ENCODE data around the gene NBPF1. TPM values are rescaled to one million over a fixed set of nuclear protein-coding genes. Genes with fewer than 3 reads are reported as not detected.
"Not testable (repeated sequence)": the region's sequence is repeated elsewhere in the genome, so short reads cannot be mapped to it uniquely, and the experiment has no call there.

The NBPF1 gene
- total RNA-seq, 1 donor from 2014 or later: 41.8 TPM

DNA sequence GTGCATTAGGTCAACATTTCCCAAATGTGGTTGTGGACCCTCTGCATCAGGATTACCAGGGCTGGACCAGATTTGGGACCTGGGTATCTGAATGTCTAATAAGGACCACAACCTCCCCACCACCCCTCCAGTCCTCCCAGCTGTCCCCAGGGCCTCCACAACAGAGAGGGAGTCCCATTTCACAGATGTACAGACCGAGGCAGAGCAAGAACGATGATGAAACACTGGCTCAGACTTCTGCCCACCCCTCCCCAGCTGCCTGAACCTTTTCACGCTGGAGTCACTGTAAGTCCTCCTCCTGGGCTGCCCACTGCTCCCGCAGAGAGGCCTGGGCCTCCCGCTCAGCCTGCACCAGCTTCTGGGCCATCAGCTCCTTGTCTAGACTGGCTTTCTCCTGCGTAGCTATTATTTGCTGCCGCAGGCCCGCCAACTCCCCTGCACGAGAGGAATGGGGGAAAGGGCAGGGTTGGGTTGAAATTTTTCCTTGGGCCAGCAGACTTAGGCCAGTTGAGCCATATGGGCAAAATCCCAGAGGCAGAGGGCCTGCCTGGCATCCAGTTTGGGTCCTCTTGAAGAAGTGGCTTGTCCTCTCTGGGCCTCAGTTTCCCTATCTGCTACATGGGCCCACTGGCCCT lies 8.4 kb upstream of the NBPF1 start:
- DNase-seq (ENCODE audit: low read depth): not testable (repeated sequence)

DNA sequence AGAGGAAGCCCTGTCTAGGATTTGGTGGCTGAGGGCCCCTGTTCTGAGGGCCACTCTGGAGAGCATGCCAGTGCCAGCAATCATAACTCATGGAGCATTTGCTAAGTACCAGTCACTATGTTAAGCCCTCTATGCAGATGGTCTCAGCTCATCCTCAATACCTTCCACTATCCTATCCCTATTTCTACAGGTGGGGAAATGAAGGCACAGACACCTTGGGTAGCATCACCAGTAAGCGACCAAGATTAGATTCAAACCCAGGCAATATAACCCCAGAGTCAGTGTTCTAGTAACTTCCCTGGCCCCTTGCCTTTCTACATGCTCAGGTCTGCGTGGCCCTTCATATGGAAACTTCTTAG lies 7.9 kb upstream of the NBPF1 start:
- no peak for DNase-seq (ENCODE audit: low read depth)

DNA sequence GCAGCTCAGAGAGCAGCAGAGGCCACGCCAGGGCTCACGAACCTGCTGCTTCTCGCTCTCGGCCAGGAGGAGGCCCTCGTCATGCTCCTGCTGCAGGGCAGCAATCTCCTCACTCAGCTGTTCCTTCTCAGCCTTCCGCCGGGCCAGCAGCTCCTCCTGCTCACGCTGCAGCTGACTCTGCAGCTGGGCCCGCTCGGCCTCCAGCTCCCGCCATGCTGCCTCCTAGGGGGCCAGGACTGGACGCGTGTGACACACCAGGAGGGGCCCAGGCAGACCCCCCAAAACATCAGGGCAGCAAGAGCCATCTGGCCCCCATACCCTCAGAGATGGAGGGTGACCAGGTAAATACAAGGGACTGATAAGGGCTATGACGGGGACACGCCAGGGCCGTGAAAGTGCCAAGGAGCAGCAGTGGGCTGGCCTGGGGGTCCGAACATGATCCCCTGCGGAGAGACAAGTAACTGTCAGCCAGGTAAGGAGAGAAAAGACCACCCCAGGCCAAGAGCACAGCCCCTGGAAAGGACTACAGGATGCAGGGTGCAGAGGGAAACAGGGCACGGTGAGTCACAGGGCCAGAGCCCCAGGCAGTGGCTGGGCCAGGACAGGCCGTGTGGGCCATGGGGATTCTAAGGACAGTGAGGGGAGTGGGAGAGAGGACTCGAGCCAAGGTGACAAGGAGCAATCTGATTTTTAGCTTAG lies 6.6 kb upstream of the NBPF1 start:
- DNase-seq (ENCODE audit: low read depth): not testable (repeated sequence)

DNA sequence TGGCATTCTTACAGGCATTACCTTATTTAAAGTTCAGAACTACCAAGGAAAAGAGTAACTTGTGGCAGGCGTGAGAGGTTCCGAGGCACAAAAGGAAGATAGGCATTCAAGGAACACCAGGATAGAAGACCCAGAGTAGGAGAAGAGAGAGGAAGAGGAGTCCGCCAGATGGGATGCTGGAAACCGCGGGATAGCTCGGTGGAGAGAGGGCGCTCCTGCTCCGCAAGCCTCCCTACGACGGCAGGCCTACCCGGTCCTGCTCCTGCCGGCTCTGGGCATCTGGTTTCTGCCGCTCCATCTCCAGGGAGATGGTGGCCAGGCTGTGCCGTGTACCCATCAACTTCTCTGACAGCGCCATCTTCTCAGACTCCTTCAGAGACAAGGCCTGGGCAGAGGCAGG lies 5.4 kb upstream of the NBPF1 start:
- DNase-seq (ENCODE audit: low read depth): no peak

DNA sequence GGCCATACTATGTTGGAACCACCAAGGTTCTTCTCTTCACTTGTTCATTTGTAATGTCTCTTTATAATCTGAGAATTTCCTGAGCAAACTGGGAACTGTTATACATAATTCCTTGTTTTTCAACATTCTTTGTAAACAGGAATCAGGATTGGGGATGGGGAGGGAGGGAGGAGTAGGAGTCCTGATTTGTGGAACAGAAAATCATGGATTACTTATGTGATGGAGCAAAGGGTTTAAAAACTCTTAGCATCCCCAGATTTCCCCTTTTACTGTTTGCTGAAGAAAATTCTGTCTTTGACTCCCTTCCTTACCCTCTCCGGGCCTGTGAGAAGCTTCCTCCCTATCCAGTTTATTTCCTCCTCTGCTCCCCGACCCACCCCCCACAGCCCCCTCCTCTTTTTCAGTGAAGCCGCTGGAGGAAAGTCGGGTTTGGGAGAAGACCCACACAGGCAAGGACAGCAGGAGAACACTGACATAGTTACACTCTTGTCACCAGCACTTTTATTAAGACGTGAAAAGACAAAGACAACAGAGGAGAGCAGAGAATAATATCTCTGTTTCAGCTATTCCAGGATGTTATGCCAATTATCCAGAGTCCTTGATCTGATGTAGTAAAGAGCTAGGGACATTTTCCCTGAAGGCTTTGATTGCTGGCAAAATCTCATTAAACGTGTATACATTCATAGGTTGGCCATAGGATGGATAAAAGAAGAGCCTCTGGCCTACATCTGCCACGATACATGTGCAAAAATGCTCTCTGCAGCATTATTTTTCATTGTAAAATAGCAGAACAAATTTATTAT lies 4.6 kb upstream of the NBPF1 start:
- no peak for DNase-seq (ENCODE audit: low read depth)

DNA sequence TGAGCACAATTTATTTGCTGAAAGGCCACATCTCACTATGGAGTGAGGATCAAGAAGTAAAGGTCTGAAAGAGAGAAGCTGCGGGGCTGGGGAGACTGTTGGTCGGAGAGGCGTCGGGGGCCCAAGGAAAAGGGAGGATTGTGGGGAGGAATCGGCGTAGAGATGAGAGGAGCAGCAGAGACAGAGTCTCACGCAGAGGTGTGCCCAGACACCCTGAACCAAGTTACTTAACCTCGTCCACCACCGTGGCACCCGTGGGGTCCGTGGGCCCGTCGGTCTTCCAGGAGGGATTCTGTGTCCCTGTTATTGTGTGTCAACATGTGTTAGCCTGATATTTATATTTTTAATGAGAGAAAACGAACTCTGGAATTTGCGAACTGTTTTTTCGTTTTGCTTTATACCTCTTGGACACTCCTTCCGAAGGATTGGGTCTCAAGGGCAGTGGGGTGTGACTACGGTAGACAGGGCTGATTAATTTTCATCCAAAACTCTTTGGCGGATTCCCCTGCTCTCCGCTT lies 3.8 kb upstream of the NBPF1 start:
- no peak for DNase-seq (ENCODE audit: low read depth)

DNA sequence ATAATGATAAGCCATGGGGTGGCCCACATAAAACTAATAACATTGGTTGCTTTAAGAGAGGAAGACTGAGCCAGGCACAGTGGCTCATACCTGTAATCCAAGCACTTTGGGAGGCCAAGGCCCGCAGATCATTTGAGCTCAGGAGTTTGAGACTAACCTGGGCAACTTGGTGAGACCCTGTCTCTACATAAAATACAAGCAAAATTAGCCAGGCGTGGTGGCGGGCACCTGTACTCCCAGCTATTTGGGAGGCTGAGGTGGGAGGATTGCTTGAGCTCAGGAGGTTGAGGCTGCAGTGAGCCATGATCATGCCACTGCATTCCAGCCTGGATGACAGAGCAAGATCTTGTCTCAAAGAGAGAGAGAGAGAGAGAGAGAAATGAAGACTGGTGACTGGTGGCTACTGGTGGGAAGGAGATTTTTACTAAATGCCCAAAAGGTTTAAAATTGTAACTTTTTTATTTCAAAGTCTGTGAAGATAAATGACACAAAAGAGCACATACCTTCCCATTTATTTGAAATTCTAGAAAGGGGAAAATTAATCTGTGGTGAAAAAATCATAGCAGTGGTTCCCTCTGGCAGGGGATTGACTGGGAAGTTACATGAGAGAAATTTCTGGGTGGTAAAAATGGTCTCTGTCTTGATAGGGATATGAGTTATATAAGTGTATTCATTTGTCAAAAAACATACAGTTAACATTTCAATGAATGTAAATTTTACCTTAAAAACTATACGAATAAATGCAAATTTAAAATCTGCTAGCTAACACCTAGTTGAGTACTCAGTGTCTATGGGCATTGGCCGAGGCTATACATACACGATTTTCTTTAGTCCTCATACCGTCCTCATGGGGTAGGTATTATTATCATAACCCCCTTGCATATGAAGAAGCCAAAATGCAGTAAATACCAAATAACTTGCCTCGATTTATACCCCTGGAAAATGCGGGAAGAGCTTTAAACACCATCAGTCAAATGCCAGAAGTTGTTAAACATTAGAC lies 2.2 kb upstream of the NBPF1 start:
- no peak for DNase-seq (ENCODE audit: low read depth)

DNA sequence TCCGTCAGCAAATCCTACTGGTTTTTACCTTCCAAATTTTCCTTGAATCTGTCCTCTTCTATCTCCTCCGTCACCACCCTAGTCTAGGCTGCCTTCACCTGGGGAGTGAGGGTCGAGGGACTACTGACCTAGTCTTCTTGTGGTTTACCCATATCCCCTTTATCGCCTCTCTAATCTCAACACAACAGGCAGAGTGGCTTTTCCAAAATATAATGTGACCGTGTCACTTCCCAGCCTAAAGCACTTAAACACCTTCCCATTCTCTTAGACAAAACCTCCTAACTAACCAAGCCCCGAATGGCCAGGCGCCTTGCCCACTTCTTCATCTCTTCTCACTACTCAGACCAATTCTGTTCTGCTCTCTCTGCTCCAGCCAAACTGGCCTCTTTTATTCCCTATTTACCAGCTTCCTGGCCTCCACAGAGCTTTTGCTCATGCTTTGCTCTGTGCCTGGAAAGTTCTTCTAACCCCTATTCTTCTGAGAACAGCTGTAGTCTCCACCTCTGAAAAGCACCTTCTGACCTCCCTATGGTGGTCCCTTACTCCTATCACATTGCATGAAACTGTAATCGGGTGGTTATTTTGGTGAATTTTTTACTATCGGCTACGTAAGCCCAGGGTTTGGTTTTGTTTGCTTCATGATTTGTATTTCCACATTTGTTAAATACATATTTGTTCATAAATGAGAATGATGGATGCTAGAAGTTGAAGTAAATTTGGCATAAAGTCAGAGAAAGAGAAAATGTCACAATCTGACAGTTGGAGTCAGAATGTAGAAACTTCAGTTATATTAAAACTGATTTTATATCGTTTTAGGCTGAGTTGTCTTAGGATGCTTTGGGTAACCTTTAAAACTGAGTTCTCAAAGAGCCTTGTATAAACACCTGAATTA lies 1.2 kb upstream of the NBPF1 start:
- no peak for DNase-seq (ENCODE audit: low read depth)

DNA sequence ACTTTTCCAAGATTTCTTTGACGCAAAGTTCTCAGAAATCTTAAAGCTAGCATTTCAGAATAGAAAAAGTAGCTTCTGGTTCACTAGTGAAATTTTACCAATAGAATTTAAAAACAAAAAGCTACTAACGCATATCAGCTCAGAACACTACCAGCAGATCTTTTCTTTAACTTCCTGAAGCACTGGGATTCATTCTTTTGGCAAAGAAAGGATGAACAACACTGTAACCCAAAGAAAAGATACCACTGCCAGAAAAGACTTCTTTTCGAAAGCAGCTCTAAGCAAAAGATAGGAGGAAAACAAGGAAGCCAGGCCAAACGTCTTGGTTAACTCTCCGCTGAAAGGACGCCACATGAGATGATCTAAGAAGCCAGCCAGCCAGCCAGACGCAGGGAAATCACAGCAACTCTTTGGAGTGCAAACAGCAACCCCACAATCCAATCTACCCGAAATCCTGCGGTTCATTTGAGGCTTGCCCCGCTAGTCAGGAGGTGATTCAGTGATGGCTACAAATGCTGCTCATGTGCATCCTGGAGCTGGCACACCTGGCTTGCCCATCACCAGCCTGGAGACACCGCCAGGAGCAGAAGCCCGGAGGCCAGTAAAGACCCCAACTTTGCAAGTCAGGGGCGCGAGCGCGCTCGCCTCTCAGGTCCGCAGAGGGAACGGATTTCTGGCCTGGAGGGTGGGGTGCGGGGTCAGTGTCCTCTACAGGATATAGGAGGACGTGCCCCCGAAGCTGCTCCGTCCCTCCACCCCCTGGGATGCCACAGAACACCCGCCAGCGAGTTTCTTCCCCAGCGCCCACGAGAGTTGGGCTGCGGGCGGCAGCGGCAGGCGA lies 812 bp downstream of the NBPF1 start:
- peak; percentile 73 for DNase-seq (ENCODE audit: low read depth)

DNA sequence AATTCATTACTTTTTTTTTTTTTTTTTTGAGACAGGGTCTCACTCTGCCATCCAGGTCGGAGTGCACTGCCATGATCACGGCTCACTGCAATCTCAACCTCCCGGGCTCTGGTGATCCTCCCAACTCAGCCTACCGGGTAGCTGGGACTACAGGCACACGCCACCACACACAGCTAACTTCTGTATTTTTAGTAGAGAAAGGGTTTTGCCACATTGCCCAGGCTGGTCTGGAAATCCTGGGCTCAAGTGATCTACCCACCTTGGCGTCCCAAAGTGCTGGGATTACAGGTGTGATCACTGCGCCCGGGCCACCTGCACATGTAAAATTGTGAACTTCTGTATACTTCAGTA lies 1.4 kb downstream of the NBPF1 start:
- not testable (repeated sequence) for DNase-seq (ENCODE audit: low read depth)

DNA sequence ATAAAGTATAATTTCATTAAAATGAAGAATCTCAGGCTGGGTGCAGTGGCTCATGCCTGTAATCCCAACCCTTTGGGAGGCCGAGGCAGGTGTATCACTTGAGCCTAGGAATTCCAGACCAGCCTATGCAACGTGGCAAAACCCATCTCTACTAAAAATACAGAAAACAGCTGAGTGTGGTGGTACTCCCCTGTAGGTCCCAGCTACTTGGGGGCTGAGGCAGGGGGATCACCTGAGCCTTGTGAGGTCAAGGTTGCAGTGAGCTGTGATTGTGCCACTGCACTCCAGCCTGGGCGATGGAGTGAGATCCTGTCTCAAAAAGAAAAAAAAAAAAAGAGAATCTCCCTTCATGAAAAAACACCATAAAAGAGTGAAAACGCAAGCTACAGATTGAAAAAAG lies 2.2 kb downstream of the NBPF1 start:
- not testable (repeated sequence) for DNase-seq (ENCODE audit: low read depth)

DNA sequence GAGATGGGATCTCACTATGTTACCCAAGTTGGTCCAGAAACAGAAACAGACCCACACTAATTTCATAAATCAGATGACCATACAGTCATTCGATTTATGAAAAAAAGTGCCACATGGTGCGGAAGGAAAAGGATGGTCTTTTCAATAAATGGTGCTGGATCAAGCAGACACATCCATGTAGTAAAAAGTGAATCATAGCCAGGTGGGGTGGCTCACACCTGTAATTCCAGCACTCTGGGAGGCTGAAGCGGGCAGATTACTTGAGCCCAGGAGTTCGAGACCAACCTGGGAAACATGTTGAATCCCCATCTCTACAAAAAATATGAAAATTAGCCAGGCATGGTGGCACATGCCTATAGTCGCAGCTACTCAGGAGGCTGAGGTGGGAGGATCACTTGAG lies 2.8 kb downstream of the NBPF1 start:
- not testable (repeated sequence) for DNase-seq (ENCODE audit: low read depth)

DNA sequence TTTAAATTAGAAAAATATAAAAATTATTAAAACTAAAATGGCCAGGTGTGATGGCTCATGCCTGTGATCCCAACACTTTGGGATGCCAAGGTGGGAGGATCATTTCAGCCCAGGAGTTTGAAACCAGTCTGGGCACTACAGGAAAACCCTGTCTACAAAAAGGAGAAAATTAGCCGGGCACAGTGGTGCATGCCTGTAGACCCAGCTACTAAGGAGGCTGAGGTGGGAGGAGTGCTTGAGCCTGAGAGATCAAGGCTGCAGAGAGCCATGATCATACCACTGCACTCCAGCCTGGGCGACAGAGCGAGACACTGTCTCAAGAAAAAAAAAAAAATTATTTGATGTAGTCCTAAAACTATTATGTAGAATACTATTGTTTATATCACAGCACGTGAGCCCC lies 3.6 kb downstream of the NBPF1 start:
- DNase-seq (ENCODE audit: low read depth): not testable (repeated sequence)

DNA sequence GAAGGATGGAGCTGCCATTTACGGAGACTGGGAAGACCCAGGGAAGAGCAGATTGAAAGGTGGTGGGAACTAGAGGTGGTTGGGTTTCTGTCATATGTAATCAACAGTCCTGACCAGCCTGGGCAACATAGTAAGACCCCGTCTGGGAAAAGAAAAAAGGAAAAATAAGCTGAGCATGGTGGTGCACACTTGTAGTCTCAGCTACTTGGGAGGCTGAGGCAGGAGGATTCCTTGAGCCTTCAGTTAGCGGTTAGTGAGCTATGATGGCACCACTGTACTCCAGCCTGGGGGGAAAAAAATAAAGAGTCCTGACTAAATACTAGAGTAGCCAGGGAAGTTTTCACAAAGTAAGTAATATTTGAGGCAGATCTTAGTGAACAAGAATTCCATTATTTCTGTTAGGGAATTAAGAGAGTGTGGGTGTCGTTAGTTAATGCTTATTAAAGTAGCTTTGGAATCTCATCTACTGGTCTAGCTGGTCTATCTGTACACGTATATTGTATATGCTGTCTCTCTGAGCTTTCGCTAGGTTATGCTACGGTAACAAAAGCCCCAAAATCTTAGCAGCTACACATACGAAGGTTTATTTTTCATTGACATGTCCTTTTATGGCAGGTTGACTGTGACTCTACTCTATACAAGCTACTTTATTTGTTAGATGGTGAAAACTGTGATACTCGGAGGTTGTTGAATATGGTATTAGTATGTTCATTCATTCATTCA lies 4.4 kb downstream of the NBPF1 start:
- no peak for DNase-seq (ENCODE audit: low read depth)

DNA sequence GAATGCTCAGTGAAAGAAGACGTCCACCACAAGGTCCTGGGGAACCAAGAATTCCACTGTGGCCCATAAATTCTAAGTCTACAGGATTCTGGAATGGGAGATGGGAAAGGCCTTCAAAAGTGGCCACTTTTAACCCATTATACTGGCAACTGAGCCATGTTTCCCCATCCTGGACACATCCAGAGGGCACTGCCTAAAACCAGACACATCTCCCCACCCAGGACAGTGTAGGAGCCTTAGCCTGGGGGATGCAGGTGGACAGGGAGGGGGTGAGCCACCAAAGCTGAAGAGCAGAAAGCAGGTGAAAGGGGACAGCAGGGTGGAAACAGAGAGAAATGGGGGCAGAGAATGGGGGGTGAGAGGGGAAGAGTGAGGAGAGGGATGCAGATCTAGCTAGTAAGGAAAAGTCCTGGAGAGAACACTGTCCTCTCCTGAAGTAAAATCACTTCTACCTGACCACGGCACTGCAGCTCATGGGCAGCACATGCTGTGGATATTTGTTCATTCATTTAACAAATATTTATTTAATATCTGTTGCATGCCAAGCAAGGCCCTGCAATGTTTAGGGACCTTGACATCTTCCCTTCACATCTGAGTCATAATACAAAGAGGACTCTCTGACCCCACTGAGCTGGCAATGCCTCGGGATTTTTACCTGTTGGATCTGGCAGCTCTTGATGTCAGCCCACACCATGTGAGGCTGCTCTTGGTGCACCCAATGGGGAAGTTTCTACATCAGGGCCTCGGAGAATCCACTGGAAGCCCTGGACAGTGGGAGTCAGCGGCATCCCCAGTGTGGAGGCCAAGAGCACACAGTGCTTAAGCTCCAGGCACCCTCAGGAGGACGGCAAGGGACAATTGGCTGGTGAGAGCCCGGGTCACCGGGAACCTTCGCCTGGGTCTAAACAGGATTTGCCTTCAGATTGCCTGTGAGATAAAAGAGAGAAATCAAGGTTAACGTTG lies 5.2 kb downstream of the NBPF1 start:
- DNase-seq (ENCODE audit: low read depth): not testable (repeated sequence)

DNA sequence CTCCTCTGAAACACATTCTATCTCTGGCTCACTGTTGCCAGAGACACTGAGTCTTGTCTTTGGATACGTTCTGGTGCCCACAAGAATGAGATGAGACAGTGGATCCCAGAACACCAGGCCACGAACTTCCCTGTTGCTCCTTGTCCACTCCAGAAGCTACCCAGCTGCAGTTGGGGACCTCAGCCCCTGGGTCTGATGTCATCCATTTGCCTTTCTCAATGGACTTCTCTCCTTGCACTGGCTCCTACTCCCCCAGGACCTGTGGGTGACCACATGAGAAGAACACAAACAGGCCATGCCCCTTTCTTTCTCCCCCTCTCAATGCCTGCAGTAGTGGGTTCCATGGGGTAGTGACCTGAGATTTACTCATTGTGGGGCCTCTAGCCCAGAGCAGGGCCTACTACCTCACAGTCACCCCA lies 5.9 kb downstream of the NBPF1 start:
- no peak for DNase-seq (ENCODE audit: low read depth)

DNA sequence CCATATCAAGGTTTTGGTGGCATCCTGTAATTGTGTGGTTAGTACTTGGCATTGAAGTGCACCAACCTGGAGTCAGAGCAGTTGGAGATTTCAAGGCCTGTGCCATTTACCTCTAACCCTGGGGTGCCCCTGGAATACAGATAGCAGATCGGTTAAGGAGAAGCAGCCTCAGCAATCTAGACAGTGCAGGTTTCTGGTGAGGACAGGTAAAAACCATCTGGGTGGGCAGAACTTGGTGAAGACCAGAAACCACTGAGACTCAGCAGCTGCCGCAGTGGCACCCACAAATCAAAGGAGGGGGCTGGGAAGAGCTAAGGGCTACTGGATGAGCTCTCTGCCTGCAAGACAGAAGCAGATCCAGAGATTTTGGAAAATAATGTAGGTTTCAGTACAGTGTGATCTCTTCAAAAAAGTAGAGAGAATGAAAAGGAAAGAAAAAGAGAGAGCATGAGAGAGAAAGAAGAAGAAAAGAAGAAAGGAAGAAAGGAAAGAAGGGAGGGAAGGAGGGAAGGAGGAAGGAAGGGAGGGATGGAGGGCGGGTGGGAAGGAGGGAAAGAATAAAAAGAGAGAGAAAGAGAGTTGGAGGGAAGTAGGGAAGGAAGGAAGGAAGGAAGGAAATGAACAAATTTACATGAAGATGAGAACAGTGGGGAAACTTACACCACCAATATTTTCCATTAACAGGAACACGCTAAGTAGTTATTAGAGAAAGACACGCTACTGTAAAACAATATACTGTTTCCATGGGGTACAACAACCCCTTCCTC lies 6.5 kb downstream of the NBPF1 start:
- not testable (repeated sequence) for DNase-seq (ENCODE audit: low read depth)
